Activated naive CD4-positive, alpha-beta T cell (primary cell): ENCODE data around the gene ERCC5.

Experiments
- DNase-seq, 4 experiments: peaks; one replicate each; lab custom pipeline; 2025; lab: John Stamatoyannopoulos, UW

Gene ERCC5

GRCh38 chr13:102845630-102846260 is at the start of gene ERCC5:
TSS of gene ERCC5 (plus strand) at chr13:102846032. CDS start at chr13:102846267, 235 bp downstream.
- DNase-seq: peak; percentile 85 to 92 (median 90)

- peak in 3 of 4 experiments; percentile 4 to 35 (median 12) for DNase-seq
These were observed 47.0 kb upstream of the ERCC5 start, which contains the start of the genes BIVM and POGLUT2 for GRCh38 chr13:102798581-102799425. TSS of gene BIVM (plus strand) at chr13:102799119. CDS start at chr13:102807268, 8,149 bp downstream. TSS of gene POGLUT2 (minus strand) at chr13:102798976. CDS start at chr13:102798670, 306 bp downstream.

GRCh38 chr13:102799426-102800144 is 46.2 kb upstream of the ERCC5 start:
- peak in 1 of 4 experiments; percentile 3 for DNase-seq

GRCh38 chr13:102800145-102801041 is 45.4 kb upstream of the ERCC5 start:
- peak; percentile 38 to 69 (median 58) for DNase-seq

- no peak for DNase-seq
These were observed 40.2 kb upstream of the ERCC5 start for GRCh38 chr13:102805680-102806079.

- no peak for DNase-seq
These were observed 38.1 kb upstream of the ERCC5 start for GRCh38 chr13:102807699-102808098.

GRCh38 chr13:102812611-102813287 is 33.1 kb upstream of the ERCC5 start:
- no peak for DNase-seq

GRCh38 chr13:102814025-102814607 is 31.7 kb upstream of the ERCC5 start:
- DNase-seq: no peak

GRCh38 chr13:102814793-102815192 is 31.0 kb upstream of the ERCC5 start:
- DNase-seq: no peak

- no peak for DNase-seq
These were observed 30.0 kb upstream of the ERCC5 start for GRCh38 chr13:102815788-102816187.

GRCh38 chr13:102816708-102817107 is 29.1 kb upstream of the ERCC5 start:
- DNase-seq: no peak

- no peak for DNase-seq
These were observed 28.6 kb upstream of the ERCC5 start for GRCh38 chr13:102817241-102817640.

GRCh38 chr13:102817907-102818306 is 27.9 kb upstream of the ERCC5 start:
- DNase-seq: no peak

- DNase-seq: no peak
These were observed 20.4 kb upstream of the ERCC5 start for GRCh38 chr13:102825400-102825799.

- DNase-seq: no peak
These were observed 19.7 kb upstream of the ERCC5 start for GRCh38 chr13:102825921-102826706.

- DNase-seq: no peak
These were observed 15.2 kb upstream of the ERCC5 start for GRCh38 chr13:102830646-102831045.

- no peak for DNase-seq
These were observed 9.4 kb upstream of the ERCC5 start for GRCh38 chr13:102836471-102836870.

GRCh38 chr13:102838273-102838672 is 7.6 kb upstream of the ERCC5 start:
- no peak for DNase-seq

GRCh38 chr13:102838982-102839381 is 6.8 kb upstream of the ERCC5 start:
- no peak for DNase-seq

GRCh38 chr13:102839462-102839861 is 6.4 kb upstream of the ERCC5 start:
- DNase-seq: no peak
